Upper lobe of right lung (tissue), 1 donor: ENCODE data around the gene OGA. TPM values are rescaled to one million over a fixed set of nuclear protein-coding genes. Genes with fewer than 3 reads are reported as not detected.

Source experiments
- ATAC-seq: fragments of 200-7000 bp; cut with Tn5 transposase; one replicate; pipeline ENCODE4 v1.9.1; 2020; ENCODE audit warnings: mild to moderate bottlenecking, moderate library complexity
- DNase-seq: peaks from one replicate; pipeline ENCODE4 v3.0.0-alpha.2; 2020
- H3K27ac ChIP-seq: fragments of 200-600 bp; one replicate; pipeline ENCODE4 v1.8.0; 2022
- H3K27me3 ChIP-seq: fragments of 200-600 bp; one replicate; pipeline ENCODE4 v1.8.0; 2022; ENCODE audit warnings: mild to moderate bottlenecking
- H3K36me3 ChIP-seq: fragments of 200-600 bp; one replicate; pipeline ENCODE4 v1.8.0; 2022
- H3K4me1 ChIP-seq: fragments of 200-600 bp; one replicate; pipeline ENCODE4 v1.8.0; 2022
- H3K4me3 ChIP-seq: fragments of 200-600 bp; one replicate; pipeline ENCODE4 v1.8.0; 2022; ENCODE audit warnings: mild to moderate bottlenecking
- H3K9me3 ChIP-seq: fragments of 200-600 bp; one replicate; pipeline ENCODE4 v1.8.0; 2022
- intact Hi-C: fragments of 100-400 bp; cut with DNase I; formaldehyde crosslinking; loops from one replicate; pipeline ENCODE4 v1.11.0; 2022
- total RNA-seq: library from RNA; stranded (reverse); fragmentation: NEBNext Ultra II Directional; extraction: Animal tissue kit (Norgen Biotek cat#: 25700); gene quantifications from one replicate; pipeline ENCODE4 v1.2.1, GENCODE V29; 2021
- TF ChIP-seq, protein P1 (sequence below): fragments of 200-600 bp; IDR thresholded peaks from one replicate; pipeline ENCODE4 v1.8.0; 2022; ENCODE audit warnings: antibody characterized with exemption
- donor health status: DM: no; HTN: yes; CAD: no; lungs with severe emphysema.

Gene OGA
- total RNA-seq, 1 donor from 2014 or later = 91.6 TPM

DNA sequence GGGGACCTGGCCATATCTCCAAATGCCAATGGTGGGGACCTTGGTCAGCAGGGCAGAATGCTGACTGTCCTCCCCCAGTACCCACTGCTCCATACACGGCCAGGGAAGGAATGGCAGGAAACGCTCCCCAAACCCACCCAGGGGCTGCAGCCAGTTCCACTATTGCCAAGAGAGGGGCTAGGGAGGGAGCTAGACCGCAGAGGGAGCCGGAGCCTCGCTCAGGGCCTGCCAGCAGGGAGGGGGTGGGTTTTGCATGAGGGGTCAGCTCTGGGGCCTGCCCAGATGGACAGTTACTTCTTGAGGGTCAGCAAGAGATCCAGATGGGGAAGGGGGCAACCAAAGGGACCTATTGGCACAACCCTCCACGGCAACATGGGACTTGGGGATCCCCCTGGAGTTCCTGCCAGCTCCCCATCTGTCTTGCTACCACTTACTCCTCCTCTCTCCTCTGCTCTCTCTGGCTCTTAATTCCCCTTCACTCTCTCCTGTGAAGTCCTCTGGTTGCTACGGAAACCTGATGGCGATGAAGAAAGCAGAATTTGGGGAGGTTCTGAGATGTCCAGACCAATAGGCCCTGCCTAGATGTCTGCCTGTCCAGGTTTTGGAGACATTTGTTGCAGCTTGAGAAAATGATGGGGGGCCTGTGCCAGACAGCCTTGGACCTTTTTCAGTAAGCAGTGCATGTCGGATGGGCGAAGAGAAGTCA, 55.0 kb downstream of the OGA start:
- Histone ChIP-seq H3K9me3 (no peaks in the 10 kb centered on the region), H3K27ac (no peak overlapping the region), H3K4me3 (no peak overlapping the region), H3K27me3 (peaks cover 1% of the 10 kb centered on the region), H3K4me1 (no peaks in the 10 kb centered on the region), H3K36me3 (no peaks in the 10 kb centered on the region)
- intact Hi-C loops = no loop called here
- ATAC-seq (no peak), DNase-seq (no peak)
- TF ChIP-seq, protein P1, sequence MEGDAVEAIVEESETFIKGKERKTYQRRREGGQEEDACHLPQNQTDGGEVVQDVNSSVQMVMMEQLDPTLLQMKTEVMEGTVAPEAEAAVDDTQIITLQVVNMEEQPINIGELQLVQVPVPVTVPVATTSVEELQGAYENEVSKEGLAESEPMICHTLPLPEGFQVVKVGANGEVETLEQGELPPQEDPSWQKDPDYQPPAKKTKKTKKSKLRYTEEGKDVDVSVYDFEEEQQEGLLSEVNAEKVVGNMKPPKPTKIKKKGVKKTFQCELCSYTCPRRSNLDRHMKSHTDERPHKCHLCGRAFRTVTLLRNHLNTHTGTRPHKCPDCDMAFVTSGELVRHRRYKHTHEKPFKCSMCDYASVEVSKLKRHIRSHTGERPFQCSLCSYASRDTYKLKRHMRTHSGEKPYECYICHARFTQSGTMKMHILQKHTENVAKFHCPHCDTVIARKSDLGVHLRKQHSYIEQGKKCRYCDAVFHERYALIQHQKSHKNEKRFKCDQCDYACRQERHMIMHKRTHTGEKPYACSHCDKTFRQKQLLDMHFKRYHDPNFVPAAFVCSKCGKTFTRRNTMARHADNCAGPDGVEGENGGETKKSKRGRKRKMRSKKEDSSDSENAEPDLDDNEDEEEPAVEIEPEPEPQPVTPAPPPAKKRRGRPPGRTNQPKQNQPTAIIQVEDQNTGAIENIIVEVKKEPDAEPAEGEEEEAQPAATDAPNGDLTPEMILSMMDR = no peak

- TF ChIP-seq, protein P1 = no peak
- intact Hi-C loops = no loop called here
- no peak overlapping the region for H3K4me3 ChIP-seq
Observed at GRCh38 chr10:101762736-101763135, 55.5 kb downstream of the OGA start.

GRCh38 chr10:101761226-101761625, 57.0 kb downstream of the OGA start:
- intact Hi-C loops = no loop called here
- no peaks in the 10 kb centered on the region for H3K36me3 ChIP-seq
- no peaks in the 10 kb centered on the region for H3K9me3 ChIP-seq
- H3K4me3 ChIP-seq = no peak overlapping the region
- H3K4me1 ChIP-seq = no peaks in the 10 kb centered on the region
- peak; percentile 47 for DNase-seq
- no peak overlapping the region for H3K27ac ChIP-seq
- TF ChIP-seq, protein P1 = no peak
- no peak for ATAC-seq
- H3K27me3 ChIP-seq = no peaks in the 10 kb centered on the region

More at GRCh38 chr10:101762736-101763135, 55.5 kb downstream of the OGA start:
- peak; percentile 46 for DNase-seq
- Histone ChIP-seq H3K27ac (no peak overlapping the region), H3K4me1 (no peaks in the 10 kb centered on the region), H3K27me3 (no peaks in the 10 kb centered on the region), H3K9me3 (no peaks in the 10 kb centered on the region), H3K36me3 (no peaks in the 10 kb centered on the region)
- no peak for ATAC-seq

- Histone ChIP-seq H3K27ac (no peak overlapping the region), H3K4me3 (no peak overlapping the region), H3K36me3 (no peaks in the 10 kb centered on the region), H3K4me1 (no peaks in the 10 kb centered on the region), H3K27me3 (no peaks in the 10 kb centered on the region), H3K9me3 (no peaks in the 10 kb centered on the region)
- DNase-seq = peak; percentile 13
- TF ChIP-seq, protein P1 = no peak
- no peak for ATAC-seq
- intact Hi-C loops = no loop called here
Observed at GRCh38 chr10:101760510-101760909, 57.7 kb downstream of the OGA start.

GRCh38 chr10:101759309-101760247, 58.7 kb downstream of the OGA start:
- ATAC-seq (no peak), DNase-seq (peak; percentile 46)
- TF ChIP-seq, protein P1 = no peak
- no peaks in the 10 kb centered on the region for H3K4me1 ChIP-seq
- H3K36me3 ChIP-seq = no peaks in the 10 kb centered on the region
- H3K4me3 ChIP-seq = no peak overlapping the region
- no peaks in the 10 kb centered on the region for H3K9me3 ChIP-seq
- intact Hi-C loops = no loop called here
- H3K27ac ChIP-seq = no peak overlapping the region
- H3K27me3 ChIP-seq = no peaks in the 10 kb centered on the region
